Measurements from ENCODE around the gene SRM.
"Not testable (repeated sequence)": the region's sequence is repeated elsewhere in the genome, so short reads cannot be mapped to it uniquely, and the experiment has no call there.

SRM gene

GRCh38 chr1:11065796-11066195, 6.0 kb upstream of the SRM start:
- no peaks in the 10 kb centered on the region for H3K9me3 Mint-ChIP-seq
- H3K4me1 Mint-ChIP-seq: peaks cover 3% of the 10 kb centered on the region
- H3K27ac Mint-ChIP-seq: no peak overlapping the region
- no peak overlapping the region for H3K4me3 Mint-ChIP-seq
- H3K36me3 Mint-ChIP-seq (ENCODE audit: low read depth): peaks cover 61% of the 10 kb centered on the region
- H3K27me3 Mint-ChIP-seq (ENCODE audit: low read depth): no peaks in the 10 kb centered on the region
- TF ChIP-seq CTCF (IDR thresholded peaks at IDR 0.05; ENCODE audit: unreplicated experiment in 3 of 3): no peak

- H3K27ac Mint-ChIP-seq: no peak overlapping the region
- peaks cover 9% of the 10 kb centered on the region for H3K4me1 Mint-ChIP-seq
- H3K27me3 Mint-ChIP-seq (ENCODE audit: low read depth): no peaks in the 10 kb centered on the region
- TF ChIP-seq CTCF (IDR thresholded peaks at IDR 0.05; ENCODE audit: unreplicated experiment in 3 of 3): no peak
- H3K4me3 Mint-ChIP-seq: no peak overlapping the region
- no peaks in the 10 kb centered on the region for H3K9me3 Mint-ChIP-seq
- H3K36me3 Mint-ChIP-seq (ENCODE audit: low read depth): peaks cover 54% of the 10 kb centered on the region
Measured at GRCh38 chr1:11064942-11065341, 5.1 kb upstream of the SRM start.

GRCh38 chr1:11063937-11064537, 4.2 kb upstream of the SRM start:
- H3K9me3 Mint-ChIP-seq; H3K4me1 Mint-ChIP-seq; H3K4me3 Mint-ChIP-seq; H3K27me3 Mint-ChIP-seq (ENCODE audit: low read depth); H3K27ac Mint-ChIP-seq: not testable (repeated sequence)
- H3K36me3 Mint-ChIP-seq (ENCODE audit: low read depth): peaks cover 46% of the 10 kb centered on the region

GRCh38 chr1:11062965-11063401, 3.2 kb upstream of the SRM start:
- H3K4me3 Mint-ChIP-seq: peak overlapping the region; percentile 63 to 76 (median 73)
- H3K9me3 Mint-ChIP-seq: no peaks in the 10 kb centered on the region
- peaks cover 37% of the 10 kb centered on the region for H3K36me3 Mint-ChIP-seq (ENCODE audit: low read depth)

GRCh38 chr1:11061652-11062365, 2.0 kb upstream of the SRM start:
- Mint-ChIP-seq H3K4me3 (peak overlapping the region; percentile 56 to 96 (median 61)), H3K4me1 (peaks cover 9% of the 10 kb centered on the region), H3K27ac (peak overlapping the region in 1 of 3 experiments; percentile 43), H3K27me3 (ENCODE audit: low read depth) (no peaks in the 10 kb centered on the region), H3K36me3 (ENCODE audit: low read depth) (peaks cover 37% of the 10 kb centered on the region), H3K9me3 (no peaks in the 10 kb centered on the region)
- TF ChIP-seq CTCF (IDR thresholded peaks at IDR 0.05; ENCODE audit: unreplicated experiment in 3 of 3): no peak

More at GRCh38 chr1:11062965-11063401, 3.2 kb upstream of the SRM start:
- TF ChIP-seq CTCF (IDR thresholded peaks at IDR 0.05; ENCODE audit: unreplicated experiment in 3 of 3): no peak
- Mint-ChIP-seq H3K4me1 (peaks cover 9% of the 10 kb centered on the region), H3K27me3 (ENCODE audit: low read depth) (no peaks in the 10 kb centered on the region), H3K27ac (peak overlapping the region in 1 of 3 experiments; percentile 19)

GRCh38 chr1:11059155-11059967, 457 bp downstream of the SRM start:
- Mint-ChIP-seq H3K27ac (peak overlapping the region; percentile 64 to 70 (median 69)), H3K4me3 (peak overlapping the region; percentile 95 to 98 (median 98)), H3K9me3 (no peaks in the 10 kb centered on the region), H3K36me3 (ENCODE audit: low read depth) (peaks cover 18% of the 10 kb centered on the region), H3K4me1 (peaks cover 9% of the 10 kb centered on the region), H3K27me3 (ENCODE audit: low read depth) (no peaks in the 10 kb centered on the region)
- TF ChIP-seq CTCF (IDR thresholded peaks at IDR 0.05; ENCODE audit: unreplicated experiment in 3 of 3): no peak

Measured in nephron (organoid).